Spleen (tissue), 11 donors: ENCODE measurements around the gene PXYLP1. TPM values are rescaled to one million over a fixed set of nuclear protein-coding genes. Genes with fewer than 3 reads are reported as not detected.

Source experiments
- DNase-seq: peaks from one replicate; pipeline ENCODE4 v3.0.0-alpha.2; 2020
- H3K27ac ChIP-seq, 8 donors: fragments of 200-600 bp; sonication (generic) in 7 of 8; 1 replicate in 4 of 8; 2 replicates in 4 of 8; pipeline versions ENCODE4 v1.5.0 to v1.8.0; 2016 to 2021; ENCODE audit warnings: inconsistent platforms in 4 of 8, mild to moderate bottlenecking in 4 of 8, moderate library complexity in 1 of 8
- H3K27me3 ChIP-seq, 7 donors: fragments of 200-600 bp; sonication (generic) in 6 of 7; replicated peaks in 1 of 7; 1 replicate in 4 of 7; 2 replicates in 3 of 7; pipeline versions ENCODE4 v1.5.0 to v1.8.0; 2016 to 2021; ENCODE audit warnings: inconsistent platforms in 3 of 7, mild to moderate bottlenecking in 1 of 7
- H3K36me3 ChIP-seq, 6 donors: fragments of 200-600 bp; sonication (generic) in 5 of 6; 1 replicate in 4 of 6; 2 replicates in 2 of 6; pipeline versions ENCODE4 v1.5.0 to v1.8.0; 2016 to 2021; ENCODE audit warnings: inconsistent platforms in 2 of 6
- H3K4me1 ChIP-seq, 6 donors: fragments of 200-600 bp; sonication (generic) in 5 of 6; 1 replicate in 3 of 6; 2 replicates in 3 of 6; pipeline versions ENCODE4 v1.5.0 to v1.8.0; 2016 to 2021; ENCODE audit warnings: inconsistent platforms in 3 of 6
- H3K4me3 ChIP-seq, 8 donors: fragments of 200-600 bp; sonication (generic) in 7 of 8; 1 replicate in 4 of 8; 2 replicates in 4 of 8; pipeline versions ENCODE4 v1.5.0 to v1.8.0; 2016 to 2021; ENCODE audit warnings: inconsistent platforms in 4 of 8, mild to moderate bottlenecking in 4 of 8, moderate library complexity in 2 of 8
- H3K9me3 ChIP-seq, 8 donors: fragments of 200-600 bp; sonication (generic) in 7 of 8; 1 replicate in 4 of 8; 2 replicates in 4 of 8; pipeline versions ENCODE4 v1.5.0 to v1.8.0; 2016 to 2021; ENCODE audit warnings: inconsistent platforms in 4 of 8
- POLR2A ChIP-seq, 3 donors: fragments of 450-650 bp; IDR thresholded peaks; one replicate each; pipeline ENCODE4 v1.5.1; 2017; ENCODE audit warnings: antibody characterized with exemption in 3 of 3, mild to moderate bottlenecking in 1 of 3
- POLR2AphosphoS5 ChIP-seq, 3 donors: sonication (generic); formaldehyde crosslinking; IDR thresholded peaks; one replicate each; pipeline ENCODE4 v1.5.1; 2017; ENCODE audit warnings: antibody characterized with exemption in 3 of 3
- WGBS, 5 donors: extraction: QIAGEN DNeasy Blood & Tissue Kit in 3 of 5; methylation state at CpG; one replicate each; pipeline versions ENCODE4 v1.1.5 to v1.1.7; 2013 to 2018; 5-methylcytosine and 5-hydroxymethylcytosine counted together
- intact Hi-C: fragments of 100-400 bp; cut with DNase I; formaldehyde crosslinking; loops from one replicate; pipeline ENCODE4 v1.15.0; 2023; ENCODE audit warnings: low total_unique reads
- polyA plus RNA-seq, 3 donors: library from polyadenylated mRNA; stranded (reverse); fragments of 200-250 nt; gene quantifications; one replicate each; pipeline ENCODE4 v1.2.1, GENCODE V29; 2013
- total RNA-seq, 7 donors: library from RNA; depleted of rRNA in 3 of 7; stranded (reverse); fragments of >200 nt in 3 of 7; fragmentation: NEBNext Ultra II Directional in 4 of 7; extraction: Animal tissue kit (Norgen Biotek cat#: 25700) in 4 of 7; gene quantifications; one replicate each; pipeline versions ENCODE4 v1.1.0 to v1.2.1, GENCODE V29; 2016 to 2021
- TF ChIP-seq, protein P1 (sequence below), 11 experiments: fragments of 200-600 bp in 7 of 11; fragments of 450-650 bp in 4 of 11; sonication (generic) in 4 of 11; IDR thresholded peaks in 8 of 11; conservative IDR thresholded peaks in 3 of 11; 1 replicate in 7 of 11; 2 replicates in 4 of 11; pipeline versions ENCODE4 v1.4.0 to v1.8.0; 2016 to 2021; ENCODE audit warnings: antibody characterized with exemption in 11 of 11, inconsistent platforms in 4 of 11, mild to moderate bottlenecking in 1 of 11
- donor health status: healthy with polysubstance abuse.
- donor health status: DM: no; HTN: no; CAD: no; lungs with moderate emphysema.
- donor health status: DM: no; HTN: no; CAD: no.
- donor health status: Bipolar disorder and iron deficiency.
- donor health status: healthy.
- donor health status: DM: no; HTN: no; CAD: no.
- donor health status: DM: yes; HTN: yes; CAD: no.

PXYLP1 gene
- total and polyA plus RNA-seq, 10 donors: 2.9 to 15.6 (median 7.4) TPM

DNA sequence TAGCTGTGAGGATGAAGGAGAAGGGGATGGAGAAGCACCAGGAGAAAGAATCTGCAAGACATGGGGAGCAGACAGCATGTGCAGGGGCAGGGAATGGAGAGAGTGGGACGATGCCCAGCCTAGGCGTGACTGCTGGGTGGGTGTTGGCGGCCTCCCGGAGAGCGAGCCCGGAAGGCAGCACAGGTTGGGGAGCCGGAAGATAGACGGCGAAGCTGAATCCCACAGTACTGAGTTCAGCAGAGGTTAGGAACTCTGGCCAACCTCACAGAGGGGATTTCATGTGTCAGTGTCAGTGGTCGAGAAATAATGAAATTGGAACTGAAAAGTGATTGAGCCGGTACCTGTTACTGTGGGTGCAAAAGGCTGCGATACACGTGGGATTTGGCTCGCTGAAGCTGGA lies 55.2 kb downstream of the PXYLP1 start:
- intact Hi-C loops: no loop called here
- Histone ChIP-seq H3K4me1 (no peaks in the 10 kb centered on the region), H3K27ac (no peak overlapping the region), H3K36me3 (peaks cover 0 to 79% (median 10%) of the 10 kb centered on the region in 6 donors), H3K9me3 (no peaks in the 10 kb centered on the region), H3K4me3 (no peak overlapping the region), H3K27me3 (no peaks in the 10 kb centered on the region)
- DNase-seq: no peak
- WGBS, 5 donors: 82 to 89% (median 85%) methylated on average over 14 of the region's 14 CpGs
- TF ChIP-seq POLR2A (IDR thresholded peaks at IDR 0.05) (no peak), POLR2AphosphoS5 (IDR thresholded peaks at IDR 0.05) (no peak)
- TF ChIP-seq, protein P1, sequence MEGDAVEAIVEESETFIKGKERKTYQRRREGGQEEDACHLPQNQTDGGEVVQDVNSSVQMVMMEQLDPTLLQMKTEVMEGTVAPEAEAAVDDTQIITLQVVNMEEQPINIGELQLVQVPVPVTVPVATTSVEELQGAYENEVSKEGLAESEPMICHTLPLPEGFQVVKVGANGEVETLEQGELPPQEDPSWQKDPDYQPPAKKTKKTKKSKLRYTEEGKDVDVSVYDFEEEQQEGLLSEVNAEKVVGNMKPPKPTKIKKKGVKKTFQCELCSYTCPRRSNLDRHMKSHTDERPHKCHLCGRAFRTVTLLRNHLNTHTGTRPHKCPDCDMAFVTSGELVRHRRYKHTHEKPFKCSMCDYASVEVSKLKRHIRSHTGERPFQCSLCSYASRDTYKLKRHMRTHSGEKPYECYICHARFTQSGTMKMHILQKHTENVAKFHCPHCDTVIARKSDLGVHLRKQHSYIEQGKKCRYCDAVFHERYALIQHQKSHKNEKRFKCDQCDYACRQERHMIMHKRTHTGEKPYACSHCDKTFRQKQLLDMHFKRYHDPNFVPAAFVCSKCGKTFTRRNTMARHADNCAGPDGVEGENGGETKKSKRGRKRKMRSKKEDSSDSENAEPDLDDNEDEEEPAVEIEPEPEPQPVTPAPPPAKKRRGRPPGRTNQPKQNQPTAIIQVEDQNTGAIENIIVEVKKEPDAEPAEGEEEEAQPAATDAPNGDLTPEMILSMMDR (IDR thresholded peaks at IDR 0.05 in 8 of 11, conservative IDR thresholded peaks at IDR 0.05 in 3 of 11): no peak

DNA sequence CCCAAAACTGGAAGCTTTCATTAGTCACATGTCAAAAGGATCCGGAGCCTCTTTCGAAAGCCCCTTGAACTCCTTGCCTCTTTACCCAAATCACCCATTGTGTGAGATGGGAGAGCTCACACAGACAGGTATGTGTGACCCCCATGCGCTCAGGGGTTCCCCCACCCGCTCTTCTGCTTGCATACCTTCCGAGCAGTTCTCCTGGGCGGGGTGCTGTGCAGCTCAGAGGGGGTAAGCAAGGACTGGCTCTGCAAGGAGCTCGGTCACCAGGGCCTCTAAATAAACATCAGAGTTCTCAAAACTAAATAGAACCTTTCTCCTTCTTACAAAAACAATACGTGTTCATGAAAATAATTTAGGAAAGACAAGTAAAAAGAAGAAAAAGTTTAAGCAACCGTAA lies 55.7 kb downstream of the PXYLP1 start:
- Histone ChIP-seq H3K27ac (no peak overlapping the region), H3K27me3 (no peaks in the 10 kb centered on the region), H3K4me1 (no peaks in the 10 kb centered on the region), H3K36me3 (peaks cover 0 to 79% (median 10%) of the 10 kb centered on the region in 6 donors), H3K4me3 (no peak overlapping the region), H3K9me3 (no peaks in the 10 kb centered on the region)
- 48 to 85% (median 68%) methylated on average over 9 of the region's 9 CpGs for WGBS, 5 donors
- intact Hi-C loops: no loop called here
- DNase-seq: no peak
- TF ChIP-seq, protein P1 (IDR thresholded peaks at IDR 0.05 in 8 of 11, conservative IDR thresholded peaks at IDR 0.05 in 3 of 11): no peak
- TF ChIP-seq POLR2AphosphoS5 (IDR thresholded peaks at IDR 0.05) (no peak), POLR2A (IDR thresholded peaks at IDR 0.05) (no peak)

DNA sequence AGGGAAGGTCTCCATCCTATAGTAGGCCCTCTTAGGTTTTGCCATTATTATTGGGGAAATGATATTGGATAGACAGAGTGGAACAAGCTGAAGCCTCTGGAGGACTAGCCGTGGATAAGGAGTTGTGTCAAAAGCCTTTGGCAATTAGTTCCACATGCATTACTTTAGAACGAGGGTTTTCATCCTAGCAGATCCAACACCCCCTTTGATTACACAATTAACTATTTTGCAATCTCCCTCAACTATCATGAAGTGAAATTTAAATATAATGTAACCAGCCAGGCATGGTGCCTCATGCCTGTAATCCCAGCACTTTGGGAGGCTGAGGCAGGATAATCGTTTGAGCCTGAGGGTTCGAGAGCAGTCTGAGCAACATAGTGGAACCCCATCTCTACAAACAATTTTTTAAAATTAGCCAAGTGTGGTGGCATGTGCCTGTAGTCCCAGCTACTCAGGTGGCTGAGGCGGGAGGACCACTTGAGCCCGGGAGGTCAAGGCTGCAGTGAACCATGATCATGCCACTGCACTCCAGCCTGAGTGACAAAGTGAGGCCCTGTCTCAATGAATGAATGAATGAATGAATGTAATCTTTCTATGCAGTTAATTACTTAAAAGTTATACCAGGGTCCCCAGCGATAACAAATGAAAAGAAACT lies 56.8 kb downstream of the PXYLP1 start:
- H3K4me3 ChIP-seq: no peak overlapping the region
- peaks cover 0 to 4% (median 0%) of the 10 kb centered on the region in 6 donors for H3K4me1 ChIP-seq
- no peaks in the 10 kb centered on the region for H3K27me3 ChIP-seq
- no peak overlapping the region for H3K27ac ChIP-seq
- intact Hi-C loops: no loop called here
- H3K9me3 ChIP-seq: no peaks in the 10 kb centered on the region
- H3K36me3 ChIP-seq: peaks cover 0 to 82% (median 10%) of the 10 kb centered on the region in 6 donors
- no peak for DNase-seq
- 71 to 91% (median 81%) methylated on average over 7 of the region's 7 CpGs for WGBS, 5 donors
- TF ChIP-seq POLR2A (IDR thresholded peaks at IDR 0.05) (no peak), POLR2AphosphoS5 (IDR thresholded peaks at IDR 0.05) (no peak)
- TF ChIP-seq, protein P1 (IDR thresholded peaks at IDR 0.05 in 8 of 11, conservative IDR thresholded peaks at IDR 0.05 in 3 of 11): no peak

DNA sequence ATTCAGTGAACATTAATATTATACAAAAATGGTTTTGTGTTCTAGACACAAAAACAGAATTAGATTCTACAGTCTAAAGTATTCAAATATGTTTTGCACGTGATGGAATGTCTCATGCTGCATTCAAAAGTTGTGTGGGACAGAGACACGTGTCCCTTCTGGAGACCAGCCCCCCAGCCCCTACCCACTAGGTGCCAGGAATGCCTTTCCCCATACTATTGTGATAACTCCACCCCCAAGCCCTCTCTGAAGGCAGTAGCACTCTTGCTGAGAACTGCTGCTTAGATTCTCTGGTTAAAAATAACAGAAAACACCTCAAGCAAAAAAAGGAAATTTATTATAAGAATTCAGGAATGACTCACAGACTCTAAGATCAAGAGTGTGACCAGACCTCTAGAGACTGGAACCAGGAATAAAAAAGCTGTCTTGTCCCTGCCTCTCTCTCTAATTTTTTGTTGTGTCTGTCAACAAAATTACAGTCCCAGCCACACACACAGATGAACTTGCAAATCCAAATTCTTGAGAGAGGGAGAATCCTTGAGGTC lies 57.7 kb downstream of the PXYLP1 start:
- intact Hi-C loops: no loop called here
- no peaks in the 10 kb centered on the region for H3K9me3 ChIP-seq
- no peaks in the 10 kb centered on the region for H3K27me3 ChIP-seq
- H3K27ac ChIP-seq: no peak overlapping the region
- TF ChIP-seq, protein P1 (IDR thresholded peaks at IDR 0.05 in 8 of 11, conservative IDR thresholded peaks at IDR 0.05 in 3 of 11): no peak
- no peak for TF ChIP-seq POLR2AphosphoS5 (IDR thresholded peaks at IDR 0.05)
- TF ChIP-seq POLR2A (IDR thresholded peaks at IDR 0.05): no peak
- WGBS, 5 donors: 35 to 69% (median 62%) methylated on average over 2 of the region's 2 CpGs
- peaks cover 0 to 76% (median 10%) of the 10 kb centered on the region in 6 donors for H3K36me3 ChIP-seq
- no peak for DNase-seq
- peaks cover 0 to 12% (median 8%) of the 10 kb centered on the region in 6 donors for H3K4me1 ChIP-seq
- H3K4me3 ChIP-seq: no peak overlapping the region
